Transverse colon (tissue), 3 donors: ENCODE measurements around the gene CDKN2C.

Experiments used
- CTCF ChIP-seq, 5 experiments: fragments of 200-600 bp in 3 of 5; fragments of 450-650 bp in 2 of 5; sonication (generic) in 3 of 5; IDR thresholded peaks; 1 replicate in 2 of 5; 2 replicates in 3 of 5; pipeline ENCODE4 v1.5.1; 2016 to 2017; ENCODE audit warnings: antibody characterized with exemption in 5 of 5, inconsistent platforms in 3 of 5, mild to moderate bottlenecking in 2 of 5, moderate library complexity in 1 of 5
- POLR2A ChIP-seq: fragments of 450-650 bp; IDR thresholded peaks from one replicate; pipeline ENCODE4 v1.6.1; 2016; ENCODE audit warnings: antibody characterized with exemption, mild to moderate bottlenecking, moderate library complexity

GRCh38 chr1:51009381-51009780, 39.3 kb downstream of the CDKN2C start:
- TF ChIP-seq CTCF (IDR thresholded peaks at IDR 0.05) (no peak), POLR2A (no peak)
